Measurements from ENCODE around the gene RAD51B.

- TF ChIP-seq CTCF (IDR thresholded peaks at IDR 0.05) (no peak), POLR2AphosphoS5 (IDR thresholded peaks at IDR 0.05) (no peak), EP300 (IDR thresholded peaks at IDR 0.05) (no peak)
Observed at GRCh38 chr14:68285421-68286179, 466.0 kb downstream of the RAD51B start.
